MM.1S (cell line): ENCODE results near the gene UBE2E1.

Experiments used
- DNase-seq: peaks from one replicate; pipeline ENCODE4 v3.0.0-alpha.2; 2015
- H2AFZ ChIP-seq: fragments of 300-600 bp; sonication (generic); 2 replicates; pipeline ENCODE4 v1.6.0; 2016; ENCODE audit warnings: antibody characterized with exemption, low read length
- H3F3A ChIP-seq: fragments of 300-600 bp; sonication (generic); 2 replicates; pipeline ENCODE4 v1.6.1; 2016; ENCODE audit warnings: mild to moderate bottlenecking, antibody characterized with exemption, low read length, moderate library complexity, mixed read lengths; ENCODE audit not compliant: insufficient read depth
- H3K27ac ChIP-seq: fragments of 300-600 bp; sonication (generic); 2 replicates; pipeline ENCODE4 v1.5.1; 2016; ENCODE audit warnings: mild to moderate bottlenecking, low read length
- H3K27me3 ChIP-seq: fragments of 300-600 bp; sonication (generic); replicated peaks from 2 replicates; pipeline ENCODE4 v1.6.0; 2016; ENCODE audit warnings: low read length; ENCODE audit not compliant: insufficient read depth
- H3K36me3 ChIP-seq: fragments of 300-600 bp; sonication (generic); replicated peaks from 2 replicates; pipeline ENCODE4 v1.6.1; 2016; ENCODE audit warnings: mild to moderate bottlenecking, low read length, mixed read lengths; ENCODE audit not compliant: insufficient read depth
- H3K4me1 ChIP-seq: fragments of 300-600 bp; sonication (generic); 2 replicates; pipeline ENCODE4 v1.6.1; 2016; ENCODE audit warnings: low read length, mixed read lengths
- H3K4me2 ChIP-seq: fragments of 300-600 bp; sonication (generic); 2 replicates; pipeline ENCODE4 v1.6.0; 2016; ENCODE audit warnings: low read depth, low read length
- H3K4me3 ChIP-seq: fragments of 300-600 bp; sonication (generic); 2 replicates; pipeline ENCODE4 v1.5.1; 2016; ENCODE audit warnings: low read length, mixed read lengths
- H3K79me2 ChIP-seq: fragments of 300-600 bp; sonication (generic); 2 replicates; pipeline ENCODE4 v1.6.1; 2016; ENCODE audit warnings: mixed run types, low read length, mixed read lengths
- H3K9ac ChIP-seq: fragments of 300-600 bp; sonication (generic); 2 replicates; pipeline ENCODE4 v1.6.1; 2016; ENCODE audit warnings: low read length, mixed read lengths
- H3K9me2 ChIP-seq: fragments of 300-600 bp; sonication (generic); replicated peaks from 2 replicates; pipeline ENCODE4 v1.6.1; 2016; ENCODE audit warnings: mild to moderate bottlenecking, low read length, mixed read lengths; ENCODE audit not compliant: insufficient read depth
- H3K9me3 ChIP-seq: fragments of 300-600 bp; sonication (generic); replicated peaks from 2 replicates; pipeline ENCODE4 v1.6.1; 2016; ENCODE audit warnings: mild to moderate bottlenecking, low read length, mixed read lengths; ENCODE audit not compliant: insufficient read depth
- H4K20me1 ChIP-seq: fragments of 300-600 bp; sonication (generic); 2 replicates; pipeline ENCODE4 v1.6.1; 2016; ENCODE audit warnings: mild to moderate bottlenecking, low read length, moderate library complexity, mixed read lengths; ENCODE audit not compliant: insufficient read depth
- EZH2 ChIP-seq: fragments of 300-600 bp; sonication (generic); optimal IDR thresholded peaks from 2 replicates; pipeline ENCODE3; 2017; ENCODE audit warnings: low read depth, mild to moderate bottlenecking, antibody characterized with exemption, low read length, mixed read lengths
- EZH2phosphoT487 ChIP-seq: fragments of 300-600 bp; sonication (generic); IDR thresholded peaks from 2 replicates; pipeline ENCODE4 v1.6.1; 2018; ENCODE audit warnings: antibody characterized with exemption, low read length
- TF ChIP-seq, protein P1 (sequence below): fragments of 300-600 bp; sonication (generic); IDR thresholded peaks from 2 replicates; pipeline ENCODE4 v1.5.1; 2016; ENCODE audit warnings: antibody characterized with exemption, low read length, mixed read lengths

The UBE2E1 gene

DNA sequence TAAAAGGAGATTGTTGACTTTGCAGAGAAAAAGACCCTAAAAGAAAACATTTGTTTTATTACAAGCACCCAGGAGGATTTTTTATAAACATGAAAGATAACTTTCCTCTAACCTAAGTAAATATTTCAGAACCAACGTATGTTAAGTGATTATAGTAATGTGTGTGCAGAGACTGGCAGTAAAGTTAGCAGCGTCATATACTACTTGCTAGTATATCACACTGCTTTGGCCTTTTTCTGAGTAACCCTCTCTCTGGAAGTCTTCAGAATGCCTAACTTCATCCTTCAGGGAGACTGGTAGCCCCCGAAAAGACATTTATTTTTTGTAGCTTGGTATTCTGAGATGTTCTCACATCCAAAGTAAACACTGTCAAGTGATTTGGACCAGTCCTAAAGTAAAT, 17.9 kb downstream of the UBE2E1 start:
- DNase-seq, result no peak
- Histone ChIP-seq H3K9ac (no peak overlapping the region), H3K27me3 (no peaks in the 10 kb centered on the region), H4K20me1 (peaks cover 86% of the 10 kb centered on the region), H3K9me2 (no peaks in the 10 kb centered on the region), H3K9me3 (no peaks in the 10 kb centered on the region), H3K36me3 (0 out of 2 replicates have a peak, but pooled peaks cover 3% of the 10 kb centered on the region), H2AFZ (no peak overlapping the region), H3K4me1 (peaks cover 17% of the 10 kb centered on the region), H3K79me2 (peaks cover 98% of the 10 kb centered on the region), H3K4me3 (no peak overlapping the region), H3K4me2 (no peak overlapping the region), H3F3A (0 out of 2 replicates have a peak, but pooled peaks cover 4% of the 10 kb centered on the region), H3K27ac (no peak overlapping the region)
- TF ChIP-seq EZH2phosphoT487, result no peak
- TF ChIP-seq, protein P1, sequence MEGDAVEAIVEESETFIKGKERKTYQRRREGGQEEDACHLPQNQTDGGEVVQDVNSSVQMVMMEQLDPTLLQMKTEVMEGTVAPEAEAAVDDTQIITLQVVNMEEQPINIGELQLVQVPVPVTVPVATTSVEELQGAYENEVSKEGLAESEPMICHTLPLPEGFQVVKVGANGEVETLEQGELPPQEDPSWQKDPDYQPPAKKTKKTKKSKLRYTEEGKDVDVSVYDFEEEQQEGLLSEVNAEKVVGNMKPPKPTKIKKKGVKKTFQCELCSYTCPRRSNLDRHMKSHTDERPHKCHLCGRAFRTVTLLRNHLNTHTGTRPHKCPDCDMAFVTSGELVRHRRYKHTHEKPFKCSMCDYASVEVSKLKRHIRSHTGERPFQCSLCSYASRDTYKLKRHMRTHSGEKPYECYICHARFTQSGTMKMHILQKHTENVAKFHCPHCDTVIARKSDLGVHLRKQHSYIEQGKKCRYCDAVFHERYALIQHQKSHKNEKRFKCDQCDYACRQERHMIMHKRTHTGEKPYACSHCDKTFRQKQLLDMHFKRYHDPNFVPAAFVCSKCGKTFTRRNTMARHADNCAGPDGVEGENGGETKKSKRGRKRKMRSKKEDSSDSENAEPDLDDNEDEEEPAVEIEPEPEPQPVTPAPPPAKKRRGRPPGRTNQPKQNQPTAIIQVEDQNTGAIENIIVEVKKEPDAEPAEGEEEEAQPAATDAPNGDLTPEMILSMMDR, result no peak

DNA sequence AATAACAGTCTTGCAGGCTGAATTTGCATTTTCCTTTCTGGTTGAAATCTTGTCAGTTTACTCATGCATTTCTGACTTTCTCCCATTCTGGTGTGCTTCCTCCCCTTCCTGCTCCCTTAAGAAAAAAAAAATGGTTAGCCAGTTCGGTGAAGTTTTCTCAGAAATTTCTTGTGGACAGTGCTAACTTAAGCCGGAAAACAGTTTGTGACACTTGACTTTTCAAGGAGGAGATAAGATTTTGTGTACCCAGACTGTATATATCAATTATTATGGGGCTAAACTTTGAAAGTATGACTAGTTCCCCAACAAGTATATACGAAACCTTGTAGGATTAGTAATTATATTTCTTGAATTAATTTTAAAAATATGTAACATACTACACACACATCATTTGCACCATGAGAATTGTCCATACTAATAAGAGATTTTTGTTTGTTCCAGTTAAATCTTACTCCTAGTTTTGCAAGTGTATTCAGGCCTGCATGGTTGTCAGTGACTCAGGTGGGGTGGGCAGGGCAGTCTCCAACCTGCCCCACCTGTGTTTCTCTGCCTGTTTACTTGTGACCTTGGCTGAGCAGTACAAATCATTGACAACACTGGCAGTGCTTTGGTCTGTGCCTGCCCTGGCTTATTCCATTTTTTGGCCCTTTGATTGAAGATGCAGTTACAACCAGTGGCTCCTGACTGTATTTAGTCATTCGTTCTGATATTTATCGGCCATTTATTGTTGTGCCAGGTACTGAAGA, 19.1 kb downstream of the UBE2E1 start:
- no peak for DNase-seq
- no peak overlapping the region for H2AFZ ChIP-seq
- TF ChIP-seq EZH2phosphoT487, result no peak
- TF ChIP-seq, protein P1, result no peak
- TF ChIP-seq EZH2, result no peak
- no peak overlapping the region for H3K9ac ChIP-seq
- no peak overlapping the region for H3K27ac ChIP-seq
- peaks cover 99% of the 10 kb centered on the region for H3K79me2 ChIP-seq
- H3K36me3 ChIP-seq, result 0 out of 2 replicates have a peak, but pooled peaks cover 3% of the 10 kb centered on the region
- no peaks in the 10 kb centered on the region for H3K9me2 ChIP-seq
- H3K4me3 ChIP-seq, result no peak overlapping the region
- H3K4me1 ChIP-seq, result peaks cover 20% of the 10 kb centered on the region
- no peaks in the 10 kb centered on the region for H3K9me3 ChIP-seq
- H3K27me3 ChIP-seq, result no peaks in the 10 kb centered on the region
- H3K4me2 ChIP-seq, result no peak overlapping the region
- H4K20me1 ChIP-seq, result peaks cover 90% of the 10 kb centered on the region
- H3F3A ChIP-seq, result peaks cover 7% of the 10 kb centered on the region; the same call in 1 of the 2 replicates

DNA sequence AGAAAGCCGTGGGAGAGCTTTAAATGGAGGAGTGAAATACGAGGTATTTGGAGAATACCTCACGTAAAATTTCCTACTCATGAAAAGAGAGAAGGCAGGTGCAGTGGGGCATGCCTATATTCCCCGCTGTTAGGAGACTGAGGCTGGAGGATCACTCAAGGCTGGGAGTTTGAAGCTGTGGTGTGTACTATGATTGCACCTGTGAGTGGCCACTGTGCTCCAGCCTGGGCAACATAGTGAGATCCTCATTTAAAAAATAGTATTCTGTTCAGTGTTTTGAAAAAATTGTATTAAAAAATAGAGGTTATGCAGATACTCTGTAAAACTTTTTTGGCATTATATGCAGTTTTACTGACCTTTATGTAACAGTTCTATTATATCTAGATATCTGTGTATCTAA, 20.0 kb downstream of the UBE2E1 start:
- Histone ChIP-seq H3K27ac (no peak overlapping the region), H3F3A (peaks cover 9% of the 10 kb centered on the region; the same call in 1 of the 2 replicates), H3K4me1 (peaks cover 24% of the 10 kb centered on the region), H4K20me1 (peaks cover 88% of the 10 kb centered on the region), H3K9ac (no peak overlapping the region), H3K36me3 (0 out of 2 replicates have a peak, but pooled peaks cover 3% of the 10 kb centered on the region), H3K9me2 (no peaks in the 10 kb centered on the region), H3K9me3 (no peaks in the 10 kb centered on the region), H3K4me2 (no peak overlapping the region), H3K27me3 (no peaks in the 10 kb centered on the region), H3K4me3 (no peak overlapping the region), H3K79me2 (peaks cover 99% of the 10 kb centered on the region), H2AFZ (no peak overlapping the region)
- TF ChIP-seq, protein P1, result no peak
- TF ChIP-seq EZH2, result no peak
- no peak for TF ChIP-seq EZH2phosphoT487
- DNase-seq, result no peak
